ENCODE data around the gene ZSCAN18. TPM values are rescaled to one million over a fixed set of nuclear protein-coding genes. Genes with fewer than 3 reads are reported as not detected.

Gene ZSCAN18
- total RNA-seq, 3 donors from 2014 or later (not counting 1 experiment from before 2014, with no cell fraction given): 29.9 to 42.7 (median 35.9) TPM

- no CpG with 5 or more reads among the region's 1 CpG for WGBS (ENCODE audit: insufficient coverage)
- H3K9me3 Mint-ChIP-seq: peaks cover 8 to 24% of the 10 kb centered on the region in 2 donors
- peaks cover 60% of the 10 kb centered on the region for H3K36me3 Mint-ChIP-seq
These were observed 36.2 kb upstream of the ZSCAN18 start for GRCh38 chr19:58134244-58134643.

GRCh38 chr19:58129284-58129683 is 31.3 kb upstream of the ZSCAN18 start:
- no peak overlapping the region for H3K27ac Mint-ChIP-seq
- peaks cover 11 to 32% of the 10 kb centered on the region in 2 donors for H3K9me3 Mint-ChIP-seq
- H3K4me3 ChIP-seq (ENCODE audit: low read length): no peak overlapping the region
- no peak for ATAC-seq
- no peaks in the 10 kb centered on the region for H3K27me3 Mint-ChIP-seq (ENCODE audit: low read depth in 2 of 2)
- no peaks in the 10 kb centered on the region for H3K4me1 ChIP-seq (ENCODE audit: control insufficient read depth, insufficient read depth, low read length)
- H3K4me1 Mint-ChIP-seq: no peaks in the 10 kb centered on the region
- peaks cover 34% of the 10 kb centered on the region for H3K36me3 ChIP-seq (ENCODE audit: control insufficient read depth, insufficient read depth, low read length)
- H3K36me3 Mint-ChIP-seq: peaks cover 63% of the 10 kb centered on the region
- TF ChIP-seq, protein P1, sequence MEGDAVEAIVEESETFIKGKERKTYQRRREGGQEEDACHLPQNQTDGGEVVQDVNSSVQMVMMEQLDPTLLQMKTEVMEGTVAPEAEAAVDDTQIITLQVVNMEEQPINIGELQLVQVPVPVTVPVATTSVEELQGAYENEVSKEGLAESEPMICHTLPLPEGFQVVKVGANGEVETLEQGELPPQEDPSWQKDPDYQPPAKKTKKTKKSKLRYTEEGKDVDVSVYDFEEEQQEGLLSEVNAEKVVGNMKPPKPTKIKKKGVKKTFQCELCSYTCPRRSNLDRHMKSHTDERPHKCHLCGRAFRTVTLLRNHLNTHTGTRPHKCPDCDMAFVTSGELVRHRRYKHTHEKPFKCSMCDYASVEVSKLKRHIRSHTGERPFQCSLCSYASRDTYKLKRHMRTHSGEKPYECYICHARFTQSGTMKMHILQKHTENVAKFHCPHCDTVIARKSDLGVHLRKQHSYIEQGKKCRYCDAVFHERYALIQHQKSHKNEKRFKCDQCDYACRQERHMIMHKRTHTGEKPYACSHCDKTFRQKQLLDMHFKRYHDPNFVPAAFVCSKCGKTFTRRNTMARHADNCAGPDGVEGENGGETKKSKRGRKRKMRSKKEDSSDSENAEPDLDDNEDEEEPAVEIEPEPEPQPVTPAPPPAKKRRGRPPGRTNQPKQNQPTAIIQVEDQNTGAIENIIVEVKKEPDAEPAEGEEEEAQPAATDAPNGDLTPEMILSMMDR (IDR thresholded peaks at IDR 0.05): no peak
- H3K27ac ChIP-seq (ENCODE audit: low read length): no peak overlapping the region
- WGBS (ENCODE audit: insufficient coverage): no CpG with 5 or more reads among the region's 3 CpGs
- H3K27me3 ChIP-seq (ENCODE audit: control insufficient read depth, insufficient read depth, low read length): no peaks in the 10 kb centered on the region
- intact Hi-C loops (cut with micrococcal nuclease): no loop called here
- no peak for DNase-seq
- H3K4me3 Mint-ChIP-seq: no peak overlapping the region
- peaks cover 96% of the 10 kb centered on the region for H3K9me3 ChIP-seq (ENCODE audit: control insufficient read depth, insufficient read depth, low read length)

More at GRCh38 chr19:58134244-58134643, 36.2 kb upstream of the ZSCAN18 start:
- ATAC-seq (no peak), DNase-seq (no peak)
- Mint-ChIP-seq H3K27ac (no peak overlapping the region), H3K27me3 (ENCODE audit: low read depth in 2 of 2) (no peaks in the 10 kb centered on the region), H3K4me1 (no peaks in the 10 kb centered on the region), H3K4me3 (no peak overlapping the region)
- Histone ChIP-seq H3K4me1 (ENCODE audit: control insufficient read depth, insufficient read depth, low read length) (no peaks in the 10 kb centered on the region), H3K36me3 (ENCODE audit: control insufficient read depth, insufficient read depth, low read length) (peaks cover 39% of the 10 kb centered on the region), H3K27me3 (ENCODE audit: control insufficient read depth, insufficient read depth, low read length) (no peaks in the 10 kb centered on the region), H3K27ac (ENCODE audit: low read length) (no peak overlapping the region), H3K9me3 (ENCODE audit: control insufficient read depth, insufficient read depth, low read length) (peaks cover 85% of the 10 kb centered on the region), H3K4me3 (ENCODE audit: low read length) (no peak overlapping the region)
- TF ChIP-seq, protein P1 (IDR thresholded peaks at IDR 0.05): no peak
- intact Hi-C loops (cut with micrococcal nuclease): no loop called here

DNA sequence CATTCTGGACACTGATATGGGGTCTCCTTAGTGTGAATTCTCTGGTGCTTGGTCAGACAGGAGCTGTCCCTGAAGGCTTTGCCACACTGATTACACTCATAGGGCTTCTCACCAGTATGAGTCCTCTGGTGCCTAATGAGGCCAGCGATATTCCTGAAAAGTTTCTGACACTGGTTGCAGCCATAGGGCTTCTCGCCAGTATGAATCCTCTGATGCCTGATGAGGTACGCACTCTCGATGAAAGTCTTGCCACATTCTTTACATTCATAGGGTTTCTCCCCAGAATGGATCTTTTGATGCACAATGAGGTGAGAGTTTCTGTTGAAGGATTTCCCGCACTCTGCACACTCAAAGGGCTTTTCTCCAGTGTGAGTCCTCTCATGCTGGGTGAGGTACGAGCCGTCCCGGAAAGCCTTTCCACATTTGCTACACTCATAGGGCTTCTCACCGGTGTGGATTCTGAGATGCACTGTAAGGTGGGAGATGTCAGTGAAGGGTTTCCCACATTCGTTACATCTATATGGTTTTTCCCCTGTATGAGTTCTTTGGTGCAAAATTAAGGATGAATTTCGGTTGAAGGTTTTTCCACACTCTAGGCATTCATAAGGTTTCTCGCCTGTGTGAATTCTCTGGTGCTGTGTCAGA is 30.1 kb upstream of the ZSCAN18 start:
- 98% methylated on average over 7 of the region's 12 CpGs for WGBS (ENCODE audit: insufficient coverage)

More for the DNA sequence above, 30.1 kb upstream of the ZSCAN18 start:
- Histone ChIP-seq H3K27ac (ENCODE audit: low read length) (no peak overlapping the region), H3K36me3 (ENCODE audit: control insufficient read depth, insufficient read depth, low read length) (peaks cover 29% of the 10 kb centered on the region), H3K27me3 (ENCODE audit: control insufficient read depth, insufficient read depth, low read length) (no peaks in the 10 kb centered on the region), H3K4me1 (ENCODE audit: control insufficient read depth, insufficient read depth, low read length) (no peaks in the 10 kb centered on the region), H3K4me3 (ENCODE audit: low read length) (no peak overlapping the region), H3K9me3 (ENCODE audit: control insufficient read depth, insufficient read depth, low read length) (peaks cover 97% of the 10 kb centered on the region)
- Mint-ChIP-seq H3K4me1 (no peaks in the 10 kb centered on the region), H3K9me3 (peaks cover 15 to 31% of the 10 kb centered on the region in 2 donors), H3K4me3 (no peak overlapping the region), H3K36me3 (peaks cover 59% of the 10 kb centered on the region), H3K27me3 (ENCODE audit: low read depth in 2 of 2) (no peaks in the 10 kb centered on the region), H3K27ac (no peak overlapping the region)
- no peak for DNase-seq
- intact Hi-C loops (cut with micrococcal nuclease): no loop called here
- no peak for ATAC-seq
- TF ChIP-seq, protein P1 (IDR thresholded peaks at IDR 0.05): no peak
